Measurements from ENCODE around the gene PARN.

PARN gene

DNA sequence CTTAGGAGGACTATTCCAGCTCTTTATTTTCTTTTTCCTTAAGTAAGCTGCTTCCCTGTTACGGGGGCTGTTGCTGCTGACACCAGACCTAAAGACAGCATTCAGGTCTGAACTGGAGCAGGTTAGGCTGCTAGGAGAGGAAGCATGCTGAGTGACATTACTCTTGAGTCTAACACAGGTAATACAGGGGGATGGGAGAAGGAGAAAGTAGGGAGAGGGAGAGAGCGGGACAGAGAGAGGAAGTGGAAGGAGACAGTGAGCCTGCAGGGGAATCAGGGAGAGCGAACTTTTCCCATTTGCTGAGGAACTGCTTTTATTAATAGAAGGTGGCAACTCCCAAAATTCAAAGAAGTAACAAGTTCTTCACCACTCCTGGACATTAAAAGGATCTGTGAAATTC is 130.9 kb downstream of the PARN start:
- DNase-seq (ENCODE audit: low read depth), result no peak

DNA sequence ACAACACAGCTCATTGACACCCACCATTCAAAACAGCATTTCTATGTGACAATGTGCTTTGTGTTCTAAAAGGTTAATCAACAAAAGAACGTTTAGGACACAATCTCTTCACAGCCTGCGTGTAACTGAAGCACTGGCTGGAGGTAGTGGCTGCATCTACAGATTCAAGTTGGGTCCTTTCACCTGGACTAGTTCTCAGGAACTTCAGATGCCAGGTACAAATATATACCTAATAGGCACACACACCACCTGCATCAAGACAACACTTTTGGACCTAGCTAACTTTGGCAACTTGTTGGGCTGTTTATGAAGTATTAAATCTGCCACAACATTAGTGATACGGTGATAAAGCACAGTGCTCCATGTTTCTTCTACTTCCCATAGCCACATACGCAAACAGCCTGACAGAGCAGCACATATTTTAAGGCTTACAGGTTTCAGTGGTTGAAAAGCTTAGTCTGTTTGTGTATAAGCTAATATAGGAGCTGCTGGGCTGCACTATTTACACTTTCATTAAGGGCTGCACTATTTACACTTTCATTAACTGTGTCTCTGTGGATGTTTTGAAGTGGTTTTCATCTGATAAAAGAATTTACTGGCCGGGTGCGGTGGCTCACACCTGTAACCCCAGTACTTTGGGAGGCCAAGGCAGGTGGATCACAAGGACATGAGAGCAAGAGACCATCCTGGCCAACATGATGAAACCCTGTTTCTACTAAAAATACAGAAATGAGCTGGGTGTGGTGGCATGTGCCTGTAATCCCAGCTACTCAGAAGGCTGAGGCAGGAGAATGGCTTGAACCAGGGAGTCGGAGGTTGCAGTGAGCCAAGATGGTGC is 132.6 kb downstream of the PARN start:
- no peak for DNase-seq (ENCODE audit: low read depth)

DNA sequence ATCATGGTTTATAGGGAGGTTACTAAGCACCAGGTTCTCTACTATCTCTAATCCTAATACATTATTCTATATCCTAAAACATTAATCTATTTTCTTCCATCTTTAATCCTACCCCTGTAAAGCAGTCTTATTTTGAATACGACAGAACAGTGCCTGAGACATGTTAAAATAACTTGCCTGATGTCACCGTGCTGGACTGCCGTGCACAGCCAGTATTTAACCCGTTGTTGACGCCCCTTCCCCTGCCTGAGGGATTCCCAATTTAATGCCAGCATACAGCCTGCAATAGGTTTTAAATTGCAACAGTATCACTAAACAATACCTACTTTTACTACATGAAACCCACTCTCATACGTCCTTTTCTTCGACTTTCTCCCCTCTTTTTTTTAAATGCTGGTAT is 133.3 kb downstream of the PARN start:
- no peak for DNase-seq (ENCODE audit: low read depth)

DNA sequence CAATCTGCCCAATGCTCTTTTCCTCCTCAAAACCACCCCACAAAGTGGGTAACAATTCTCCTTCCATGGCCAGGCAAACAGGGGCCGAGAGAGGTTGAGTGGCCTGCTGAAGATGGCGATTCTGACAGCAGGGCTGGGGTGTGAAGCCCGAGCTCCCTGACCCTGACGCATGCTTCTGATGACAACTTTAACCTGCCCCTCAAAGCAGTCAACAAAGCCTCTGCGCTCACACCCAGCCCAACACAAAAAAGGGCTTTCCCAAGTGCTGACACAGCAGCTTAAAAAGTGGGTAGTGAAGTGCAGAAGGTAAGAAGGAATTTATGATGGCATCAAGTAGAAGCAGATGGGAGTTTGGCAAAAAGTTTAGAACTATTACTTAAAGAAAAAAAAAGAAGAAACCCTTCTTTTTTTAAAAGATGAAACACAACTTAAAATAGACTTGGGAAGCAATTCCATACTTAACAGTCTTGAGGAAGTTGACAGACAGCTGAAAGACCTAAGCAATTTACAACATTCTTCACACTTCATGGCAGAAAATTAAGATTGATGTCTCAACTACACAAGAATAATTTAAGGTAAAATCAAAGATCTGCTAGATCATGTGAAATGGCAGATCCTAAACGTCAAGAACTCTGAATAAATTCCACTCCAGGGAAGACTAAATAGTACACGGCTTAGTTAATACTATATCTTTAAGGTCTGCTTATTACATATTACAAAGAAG is 133.9 kb downstream of the PARN start:
- DNase-seq (ENCODE audit: low read depth), result no peak

DNA sequence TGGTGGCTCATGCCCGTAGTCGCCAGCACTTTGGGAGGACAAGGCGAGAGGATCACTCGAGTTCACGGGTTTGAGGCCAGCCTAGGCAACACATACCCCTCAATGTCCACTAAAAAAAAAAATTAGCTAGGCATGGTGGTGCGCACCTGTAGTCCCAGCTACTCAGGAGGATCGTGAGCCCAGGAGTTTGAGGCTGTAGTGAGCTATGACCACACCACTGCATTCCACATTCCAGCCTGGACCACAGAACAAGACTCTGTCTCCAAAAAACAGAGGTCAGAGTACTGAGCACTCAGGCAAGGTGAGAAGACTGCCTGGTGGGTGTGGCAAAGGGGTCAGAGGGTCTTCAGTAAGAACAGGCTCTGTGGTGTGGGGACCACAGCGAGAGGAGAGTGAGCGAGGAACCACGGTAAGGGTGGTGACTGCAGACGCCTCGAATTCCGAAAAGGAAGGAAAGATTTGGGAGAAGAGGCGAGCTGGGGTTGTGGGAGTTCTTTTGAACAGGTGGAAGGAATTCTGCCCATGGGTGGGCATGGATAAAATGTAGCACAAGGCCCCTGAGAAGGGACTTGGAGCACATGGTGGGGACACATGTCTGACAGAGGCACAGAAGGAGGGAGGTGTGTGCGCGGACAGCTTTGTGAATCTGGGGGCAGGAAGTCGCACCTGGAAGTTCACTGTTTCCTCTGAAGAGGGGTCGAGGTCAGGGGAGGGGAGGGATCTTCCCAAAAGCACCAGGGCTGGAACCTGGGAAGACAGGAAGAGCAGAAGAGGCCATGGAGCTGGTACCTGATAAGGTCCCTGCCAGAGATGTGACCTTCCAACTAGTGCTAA is 134.6 kb downstream of the PARN start:
- no peak for DNase-seq (ENCODE audit: low read depth)

DNA sequence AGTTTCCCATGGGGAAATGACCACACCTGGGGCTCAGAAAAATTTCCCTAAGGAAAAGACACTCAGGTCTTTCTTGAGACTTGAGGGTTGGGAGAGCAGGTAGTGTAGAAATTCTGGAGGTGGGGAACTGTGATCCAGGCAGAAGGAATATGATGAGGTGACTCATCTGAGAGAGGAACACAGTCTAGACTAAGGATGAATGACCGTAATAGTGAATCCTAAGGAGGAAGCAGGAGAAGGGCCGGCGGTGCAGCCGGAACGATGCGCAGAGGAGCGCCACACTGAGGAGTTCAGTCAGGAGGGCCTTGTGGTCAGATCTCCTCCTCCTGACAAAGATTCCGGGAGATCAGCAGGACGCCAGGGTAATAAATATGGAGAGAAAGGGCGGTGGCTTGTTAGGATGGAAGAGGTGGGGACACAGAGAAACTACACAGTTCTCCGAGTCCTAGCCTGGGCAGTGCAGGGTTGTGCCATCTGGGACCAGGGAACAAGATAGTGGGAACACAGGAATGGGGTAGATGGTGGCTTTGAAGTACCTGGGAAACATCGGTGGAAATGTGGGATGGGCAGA is 135.6 kb downstream of the PARN start:
- DNase-seq (ENCODE audit: low read depth), result no peak

DNA sequence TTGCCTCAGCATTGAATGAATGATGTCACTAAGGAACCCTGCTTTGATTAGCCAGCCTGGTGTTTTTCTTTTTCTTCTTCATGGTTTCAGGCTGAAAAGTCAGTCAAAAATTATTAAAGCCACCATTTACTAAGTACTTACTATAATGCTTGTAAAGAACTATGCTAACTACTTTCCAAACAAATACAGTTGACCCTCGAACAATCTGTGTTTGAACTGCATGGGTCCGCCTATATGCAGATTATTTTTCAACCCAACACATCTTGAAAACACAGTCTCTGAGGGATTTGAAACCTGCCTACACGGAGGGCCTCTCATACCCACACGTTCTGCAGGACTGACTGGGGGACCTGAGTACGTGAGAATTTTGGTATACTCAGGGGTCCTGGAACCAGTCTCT is 136.3 kb downstream of the PARN start:
- DNase-seq (ENCODE audit: low read depth), result no peak

DNA sequence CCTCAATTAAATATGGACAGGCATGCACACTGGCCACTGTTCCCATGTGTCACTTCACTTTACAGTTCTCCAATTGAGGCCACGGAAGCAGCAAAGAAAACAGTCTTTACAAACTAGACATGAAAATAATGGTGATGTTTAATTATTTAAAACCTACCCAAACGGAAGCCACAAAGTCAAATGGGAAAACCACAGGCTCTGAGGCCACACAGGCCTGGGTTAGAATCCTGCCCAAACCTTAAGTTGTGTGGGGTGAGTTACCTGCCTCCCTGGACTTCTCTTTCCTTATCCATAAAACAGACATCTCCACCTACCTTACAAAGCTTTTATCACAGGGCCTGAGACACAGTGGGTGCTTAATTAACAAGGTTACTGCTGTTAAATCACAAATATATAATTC is 137.4 kb downstream of the PARN start:
- DNase-seq (ENCODE audit: low read depth), result no peak

DNA sequence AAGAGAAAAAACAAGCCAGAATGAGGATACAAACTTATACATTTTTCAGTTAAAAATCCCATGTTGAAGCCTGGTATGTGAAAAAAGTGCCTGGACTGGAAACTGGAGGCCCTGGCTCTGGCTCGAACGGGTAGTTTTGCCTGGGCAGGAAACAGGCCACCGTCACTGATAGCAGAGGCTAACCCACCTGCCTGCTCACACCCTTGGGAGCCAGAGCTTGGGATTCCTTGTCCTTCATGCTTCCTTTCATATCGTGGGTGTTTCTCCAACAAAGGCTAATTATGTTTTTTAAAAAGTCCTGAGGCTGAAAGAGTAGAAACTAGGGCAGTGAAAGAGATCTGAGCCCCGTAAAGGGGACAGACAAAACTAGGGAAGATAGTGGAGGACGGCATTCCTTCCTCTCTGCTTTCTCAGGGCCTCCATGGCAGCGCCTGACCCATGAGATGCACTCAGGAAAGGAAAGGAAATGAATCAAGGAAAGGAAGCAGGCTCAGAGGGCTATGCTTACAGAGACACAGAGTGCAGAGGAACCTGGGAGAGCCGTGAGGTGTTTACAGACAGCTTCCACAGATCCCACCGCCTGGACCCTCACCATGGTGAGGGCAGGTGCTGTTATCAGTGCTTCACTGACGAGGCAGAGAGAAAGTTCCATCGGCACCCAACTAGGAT is 138.1 kb downstream of the PARN start:
- DNase-seq (ENCODE audit: low read depth), result no peak

DNA sequence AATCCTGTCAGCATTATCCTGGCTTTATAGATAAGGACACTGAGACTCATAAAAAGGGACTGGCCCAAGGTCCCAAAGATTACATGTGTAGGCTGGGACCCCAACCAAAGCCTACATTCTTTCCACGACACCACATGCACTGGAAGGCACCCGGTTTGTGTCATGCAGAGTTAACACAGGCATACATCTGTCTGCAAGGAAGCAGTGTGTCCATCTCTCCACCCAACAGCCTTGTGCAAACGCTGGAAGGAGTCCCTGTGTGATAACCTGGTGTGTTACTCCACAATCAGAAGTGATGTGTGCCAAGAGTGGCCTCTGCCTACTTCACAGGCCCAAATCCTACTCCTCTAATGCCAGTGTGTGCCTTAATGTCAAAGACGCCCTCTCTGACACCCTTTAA is 139.8 kb downstream of the PARN start:
- DNase-seq (ENCODE audit: low read depth), result no peak

DNA sequence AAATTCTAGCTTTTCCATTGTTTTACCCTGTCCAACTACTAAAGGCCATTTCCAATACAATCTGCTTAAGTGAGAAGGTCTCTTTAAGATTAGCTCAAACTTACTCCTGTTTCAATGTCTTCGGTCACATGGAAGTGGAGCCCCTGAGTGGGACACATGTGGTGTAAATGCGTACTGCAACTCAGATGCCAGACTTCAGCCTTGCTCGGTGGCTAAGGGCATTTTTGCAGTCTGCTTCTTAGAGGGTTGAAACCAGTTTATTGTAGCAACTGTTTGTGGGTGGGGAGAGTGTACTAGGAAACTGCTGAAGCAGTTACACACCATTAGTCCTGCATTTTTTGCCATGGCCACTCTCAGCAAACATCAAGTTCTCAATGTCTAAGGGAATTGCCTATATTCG is 140.6 kb downstream of the PARN start:
- DNase-seq (ENCODE audit: low read depth), result no peak

DNA sequence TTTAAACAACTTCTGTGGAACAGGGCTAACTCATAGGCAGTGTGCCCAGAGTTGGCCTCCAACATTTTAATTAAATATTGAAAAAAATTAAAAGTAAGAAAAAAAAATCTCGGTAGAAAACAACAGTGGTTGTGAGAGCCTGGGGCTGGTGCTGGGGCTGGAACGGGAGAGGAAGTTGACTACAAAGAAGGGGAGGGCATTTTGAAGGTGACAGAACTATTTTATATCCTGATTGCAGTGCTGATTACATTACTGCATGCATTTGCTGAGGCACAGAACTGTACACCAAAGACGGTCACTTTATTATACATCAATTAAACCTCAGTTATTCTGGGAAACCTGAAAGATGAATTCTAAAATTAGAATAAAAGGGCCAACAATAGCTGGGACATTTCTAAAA is 142.5 kb downstream of the PARN start:
- DNase-seq (ENCODE audit: low read depth), result no peak

DNA sequence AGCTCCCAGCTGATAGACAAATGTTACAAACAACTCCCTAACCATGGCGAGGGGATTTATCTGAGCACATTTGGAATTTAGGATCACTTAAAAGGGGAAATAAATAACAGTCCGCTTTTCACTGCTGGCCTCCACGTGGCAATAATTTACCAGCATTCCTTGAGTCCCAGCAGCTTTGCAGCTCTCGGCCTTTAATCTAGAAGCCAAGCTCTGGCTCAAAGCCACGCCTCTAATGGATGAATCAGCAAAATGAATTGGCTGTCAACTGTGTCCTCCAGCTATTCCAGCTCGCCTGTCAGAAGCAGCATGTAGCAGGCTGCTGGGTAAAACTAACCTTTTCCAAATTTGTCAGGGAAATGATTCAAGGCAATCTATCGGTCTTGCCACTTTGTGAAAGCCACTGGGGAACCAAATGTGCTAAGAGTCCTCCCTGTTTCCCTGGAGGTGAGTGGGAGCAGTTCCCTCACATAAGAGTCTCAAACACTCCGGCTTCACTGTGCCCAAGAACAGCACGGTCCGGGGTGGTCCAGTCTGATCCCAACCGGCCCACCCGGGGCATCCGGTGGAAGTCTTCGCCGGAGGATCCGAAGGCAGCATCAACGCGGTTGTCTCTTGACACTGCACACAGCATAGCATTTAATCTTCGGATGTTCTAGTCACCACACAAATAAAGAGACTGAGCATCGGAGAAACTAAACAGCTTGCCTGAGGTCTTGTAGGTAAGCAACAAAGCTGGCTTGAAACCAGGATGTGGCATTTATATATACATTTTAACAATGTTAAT is 143.3 kb downstream of the PARN start:
- DNase-seq (ENCODE audit: low read depth), result peak; percentile 89

DNA sequence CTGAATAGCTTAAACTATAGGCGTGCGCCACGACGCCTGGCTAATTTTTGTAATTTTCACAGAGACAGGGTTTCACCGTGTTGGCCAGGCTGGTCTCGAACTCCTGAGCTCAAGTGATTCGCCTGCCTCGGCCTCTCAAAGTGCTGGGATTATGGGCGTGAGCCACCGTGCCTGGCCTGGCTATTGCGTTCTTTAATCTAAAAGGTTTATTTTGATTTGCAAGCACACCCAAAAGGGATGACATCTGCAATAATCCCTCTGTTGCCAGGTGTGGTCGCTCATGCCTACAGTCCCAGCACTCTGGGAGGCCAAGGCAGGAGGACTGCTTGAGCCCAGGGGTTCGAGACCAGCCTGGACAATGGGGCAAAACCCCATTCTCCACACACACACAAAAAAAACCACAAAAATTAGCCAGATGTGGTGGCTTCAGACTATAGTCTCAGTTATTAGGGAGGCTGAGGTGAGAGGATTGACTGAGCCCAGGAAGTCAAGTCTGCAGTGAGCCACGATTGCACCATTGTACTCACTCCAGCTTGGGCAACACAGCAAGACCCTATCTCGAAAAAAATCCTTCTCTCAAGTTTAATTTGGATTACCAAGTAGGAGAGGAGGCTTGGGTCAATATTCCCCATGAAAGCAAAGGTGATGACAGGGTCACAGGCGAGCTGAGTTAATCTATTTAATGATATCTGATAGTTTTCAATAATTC is 144.1 kb downstream of the PARN start:
- no peak for DNase-seq (ENCODE audit: low read depth)

DNA sequence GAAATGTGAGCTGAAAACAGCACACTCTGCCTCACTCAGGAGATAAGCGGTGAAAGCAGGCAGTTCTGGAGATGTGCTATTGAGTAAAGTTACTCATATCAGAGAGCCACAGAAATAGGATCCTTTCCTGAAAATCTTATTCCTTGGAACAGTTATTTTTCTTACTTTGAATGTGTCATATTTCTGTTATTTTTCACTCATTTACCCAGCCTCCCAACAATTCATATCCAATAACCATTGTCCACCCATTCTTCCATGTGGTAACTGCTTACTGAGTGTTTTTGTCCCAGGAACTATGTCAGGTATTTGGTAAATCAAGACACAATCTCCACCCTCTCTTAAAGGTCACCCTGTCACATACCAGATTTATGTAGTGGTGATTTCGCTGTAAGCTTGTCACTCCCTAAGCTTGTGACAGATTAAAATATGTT is 144.9 kb downstream of the PARN start:
- DNase-seq (ENCODE audit: low read depth), result no peak

DNA sequence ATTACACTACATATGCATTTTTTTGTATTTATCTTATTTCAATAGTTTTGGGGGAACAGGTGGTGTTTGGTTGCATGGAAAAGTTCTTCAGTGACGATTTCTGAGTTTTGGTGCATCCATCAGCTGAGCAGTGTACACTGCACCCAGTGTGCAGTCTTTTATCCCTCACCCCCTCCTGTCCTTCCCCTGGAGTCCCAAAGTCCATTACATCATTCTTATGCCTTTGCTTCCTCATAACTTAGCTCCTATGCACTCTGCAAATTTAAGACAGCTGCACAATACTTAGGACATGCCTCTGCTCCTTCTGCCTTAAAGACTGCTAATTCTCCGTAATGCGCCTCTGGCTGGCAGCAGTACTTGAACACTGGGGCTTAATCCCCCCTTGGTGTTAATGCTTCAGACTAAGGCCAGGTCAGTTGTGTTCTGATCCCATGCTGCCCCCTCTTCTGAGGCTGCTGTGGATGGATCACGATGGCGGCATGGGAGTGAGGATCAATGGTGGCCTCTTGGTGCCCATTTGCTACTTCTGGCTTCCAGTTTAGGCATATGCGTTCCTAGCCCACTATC is 146.2 kb downstream of the PARN start:
- DNase-seq (ENCODE audit: low read depth), result no peak

DNA sequence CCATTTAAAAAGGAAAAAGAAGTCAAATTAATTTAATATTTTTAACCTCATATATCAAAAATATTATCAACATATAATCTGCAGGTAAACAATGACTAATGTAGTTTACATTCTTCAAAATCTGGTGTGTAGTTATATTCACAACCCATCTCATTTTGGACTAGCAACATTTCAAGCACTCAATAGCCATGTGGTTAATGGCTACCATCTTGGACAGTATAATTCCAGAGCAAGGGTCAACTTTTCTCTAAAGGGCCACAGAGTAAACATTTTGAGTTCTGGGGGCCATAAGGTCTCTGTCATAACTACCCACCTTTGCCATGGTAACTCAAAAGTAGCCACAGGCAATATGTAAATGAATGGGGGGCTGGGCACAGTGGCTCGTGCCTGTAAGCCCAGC is 153.9 kb downstream of the PARN start:
- DNase-seq (ENCODE audit: low read depth), result no peak

DNA sequence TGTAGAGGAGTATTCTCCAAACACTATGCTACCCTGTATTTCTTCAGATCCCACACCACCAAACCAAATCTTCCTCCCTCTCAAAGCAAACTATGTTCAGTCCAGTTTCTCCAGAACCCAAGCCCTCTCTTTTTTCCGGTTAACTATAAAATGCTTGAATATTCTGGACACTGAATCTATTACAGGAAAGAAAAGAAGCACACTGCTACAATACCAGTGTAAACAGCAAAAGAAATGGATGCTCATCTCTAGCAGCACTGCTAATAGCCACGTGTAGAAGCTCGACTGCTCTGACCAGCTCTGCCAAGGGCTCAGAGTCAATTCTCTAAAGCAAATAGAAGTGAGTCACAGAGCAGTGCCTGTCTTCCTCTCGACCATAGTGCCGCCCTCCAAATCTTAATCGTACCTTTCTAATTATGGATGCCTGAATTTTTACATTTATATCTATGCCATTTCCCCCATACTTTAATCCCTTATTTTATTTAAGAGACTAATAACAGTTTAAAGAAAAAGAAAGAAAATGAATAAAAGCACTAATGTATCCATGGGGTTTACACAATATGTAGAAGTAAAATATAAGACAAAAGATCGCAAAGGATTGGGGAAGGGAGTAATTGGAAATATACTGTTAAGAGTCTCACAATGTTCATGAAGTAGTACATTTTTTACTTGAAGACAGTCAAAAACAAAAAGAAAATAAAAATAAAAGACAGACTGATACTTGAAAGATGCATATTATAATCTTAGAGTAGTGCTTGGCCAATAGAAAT is 154.5 kb downstream of the PARN start:
- DNase-seq (ENCODE audit: low read depth), result no peak

DNA sequence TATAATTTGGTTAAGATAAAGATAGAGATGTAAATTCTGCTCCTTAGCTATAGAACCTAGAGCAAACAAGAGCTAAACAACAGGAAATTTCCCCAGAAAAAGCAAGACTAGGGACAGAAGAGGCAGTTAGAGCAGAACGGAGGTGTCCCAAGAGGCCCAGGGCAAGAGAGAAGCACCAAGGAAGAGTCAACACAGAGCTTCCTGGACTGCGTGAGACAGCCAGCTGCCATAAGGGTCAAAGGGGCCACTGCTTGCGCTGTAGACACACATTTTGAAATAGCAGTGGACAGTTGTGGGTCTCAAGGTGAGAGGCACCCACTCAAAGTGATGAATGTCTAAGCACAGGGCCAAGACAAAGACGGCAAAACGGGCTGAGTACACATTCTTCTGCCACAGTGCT is 156.6 kb downstream of the PARN start:
- no peak for DNase-seq (ENCODE audit: low read depth)

Data from stromal cell of bone marrow (primary cell).